Measurements from ENCODE around the gene HOXA11. TPM values are rescaled to one million over a fixed set of nuclear protein-coding genes. Genes with fewer than 3 reads are reported as not detected.

Gene HOXA11
- total and polyA plus RNA-seq, 4 donors, result not detected

DNA sequence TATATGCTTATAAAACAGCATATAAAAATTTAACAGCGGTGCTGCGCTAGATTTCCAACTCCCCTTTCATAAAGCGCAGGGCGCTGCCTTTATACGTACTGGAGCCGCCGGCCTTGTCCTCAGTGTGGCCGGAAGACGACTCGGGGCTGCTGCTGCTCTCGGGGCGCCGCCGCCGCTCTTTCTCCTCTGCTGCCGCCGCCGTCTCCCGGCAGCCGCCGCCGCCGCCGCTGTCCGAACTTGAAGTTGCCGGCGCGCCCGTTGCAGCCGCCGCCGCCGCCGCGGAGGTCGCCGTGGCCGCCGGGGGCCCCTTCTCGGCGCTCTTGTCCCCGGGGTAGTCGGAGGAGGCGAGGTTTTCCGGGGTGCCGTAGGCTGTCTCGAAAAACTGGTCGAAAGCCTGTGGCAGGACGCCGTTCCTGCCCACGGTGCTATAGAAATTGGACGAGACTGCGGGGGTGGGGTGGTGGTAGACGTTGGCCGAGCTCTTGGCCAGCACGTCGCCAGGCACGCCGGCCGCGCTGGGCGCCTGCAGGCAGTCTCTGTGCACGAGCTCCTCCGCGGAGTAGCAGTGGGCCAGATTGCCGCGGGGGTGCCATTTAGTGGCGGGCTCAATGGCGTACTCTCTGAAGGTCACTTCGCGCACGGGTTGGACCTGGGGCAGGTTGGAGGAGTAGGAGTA, 557 bp downstream of the HOXA11 start:
- no peaks in the 10 kb centered on the region for H3K36me3 ChIP-seq (ENCODE audit: control insufficient read depth in 4 of 4, insufficient read depth in 3 of 4, low read depth in 1 of 4, low read length in 3 of 4)
- H3K4me1 ChIP-seq (ENCODE audit: control insufficient read depth in 4 of 4, insufficient read depth in 4 of 4, low read length in 3 of 4), result peaks cover 6 to 33% (median 20%) of the 10 kb centered on the region in 4 donors
- no peak overlapping the region for H3K27ac ChIP-seq (ENCODE audit: low read depth in 1 of 2, low read length in 2 of 2)
- TF ChIP-seq FOXA1 (IDR thresholded peaks at IDR 0.05) (no peak), TAF1 (conservative IDR thresholded peaks at IDR 0.05) (no peak), HNF4A (conservative IDR thresholded peaks at IDR 0.05) (no peak), EGR1 (IDR thresholded peaks at IDR 0.05; ENCODE audit: low read depth in 2 of 2) (no peak), NR2F2 (IDR thresholded peaks at IDR 0.05) (no peak), RAD21 (IDR thresholded peaks at IDR 0.05) (no peak), HNF4G (IDR thresholded peaks at IDR 0.05) (no peak), FOXA2 (IDR thresholded peaks at IDR 0.05) (no peak), RXRA (IDR thresholded peaks at IDR 0.05) (no peak), GABPA (IDR thresholded peaks at IDR 0.05 in 1 of 2, conservative IDR thresholded peaks at IDR 0.05 in 1 of 2) (no peak), JUND (IDR thresholded peaks at IDR 0.05) (no peak)
- TF ChIP-seq, protein P1, sequence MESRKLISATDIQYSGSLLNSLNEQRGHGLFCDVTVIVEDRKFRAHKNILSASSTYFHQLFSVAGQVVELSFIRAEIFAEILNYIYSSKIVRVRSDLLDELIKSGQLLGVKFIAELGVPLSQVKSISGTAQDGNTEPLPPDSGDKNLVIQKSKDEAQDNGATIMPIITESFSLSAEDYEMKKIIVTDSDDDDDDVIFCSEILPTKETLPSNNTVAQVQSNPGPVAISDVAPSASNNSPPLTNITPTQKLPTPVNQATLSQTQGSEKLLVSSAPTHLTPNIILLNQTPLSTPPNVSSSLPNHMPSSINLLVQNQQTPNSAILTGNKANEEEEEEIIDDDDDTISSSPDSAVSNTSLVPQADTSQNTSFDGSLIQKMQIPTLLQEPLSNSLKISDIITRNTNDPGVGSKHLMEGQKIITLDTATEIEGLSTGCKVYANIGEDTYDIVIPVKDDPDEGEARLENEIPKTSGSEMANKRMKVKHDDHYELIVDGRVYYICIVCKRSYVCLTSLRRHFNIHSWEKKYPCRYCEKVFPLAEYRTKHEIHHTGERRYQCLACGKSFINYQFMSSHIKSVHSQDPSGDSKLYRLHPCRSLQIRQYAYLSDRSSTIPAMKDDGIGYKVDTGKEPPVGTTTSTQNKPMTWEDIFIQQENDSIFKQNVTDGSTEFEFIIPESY (IDR thresholded peaks at IDR 0.05), result no peak
- TF ChIP-seq, protein P2, sequence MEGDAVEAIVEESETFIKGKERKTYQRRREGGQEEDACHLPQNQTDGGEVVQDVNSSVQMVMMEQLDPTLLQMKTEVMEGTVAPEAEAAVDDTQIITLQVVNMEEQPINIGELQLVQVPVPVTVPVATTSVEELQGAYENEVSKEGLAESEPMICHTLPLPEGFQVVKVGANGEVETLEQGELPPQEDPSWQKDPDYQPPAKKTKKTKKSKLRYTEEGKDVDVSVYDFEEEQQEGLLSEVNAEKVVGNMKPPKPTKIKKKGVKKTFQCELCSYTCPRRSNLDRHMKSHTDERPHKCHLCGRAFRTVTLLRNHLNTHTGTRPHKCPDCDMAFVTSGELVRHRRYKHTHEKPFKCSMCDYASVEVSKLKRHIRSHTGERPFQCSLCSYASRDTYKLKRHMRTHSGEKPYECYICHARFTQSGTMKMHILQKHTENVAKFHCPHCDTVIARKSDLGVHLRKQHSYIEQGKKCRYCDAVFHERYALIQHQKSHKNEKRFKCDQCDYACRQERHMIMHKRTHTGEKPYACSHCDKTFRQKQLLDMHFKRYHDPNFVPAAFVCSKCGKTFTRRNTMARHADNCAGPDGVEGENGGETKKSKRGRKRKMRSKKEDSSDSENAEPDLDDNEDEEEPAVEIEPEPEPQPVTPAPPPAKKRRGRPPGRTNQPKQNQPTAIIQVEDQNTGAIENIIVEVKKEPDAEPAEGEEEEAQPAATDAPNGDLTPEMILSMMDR (IDR thresholded peaks at IDR 0.05; ENCODE audit: low read depth, low read length, missing input control), result no peak
- TF ChIP-seq, protein P3, sequence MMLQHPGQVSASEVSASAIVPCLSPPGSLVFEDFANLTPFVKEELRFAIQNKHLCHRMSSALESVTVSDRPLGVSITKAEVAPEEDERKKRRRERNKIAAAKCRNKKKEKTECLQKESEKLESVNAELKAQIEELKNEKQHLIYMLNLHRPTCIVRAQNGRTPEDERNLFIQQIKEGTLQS (IDR thresholded peaks at IDR 0.05), result no peak
- TF ChIP-seq, protein P4, sequence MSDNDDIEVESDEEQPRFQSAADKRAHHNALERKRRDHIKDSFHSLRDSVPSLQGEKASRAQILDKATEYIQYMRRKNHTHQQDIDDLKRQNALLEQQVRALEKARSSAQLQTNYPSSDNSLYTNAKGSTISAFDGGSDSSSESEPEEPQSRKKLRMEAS (IDR thresholded peaks at IDR 0.05), result no peak
- TF ChIP-seq, protein P5, sequence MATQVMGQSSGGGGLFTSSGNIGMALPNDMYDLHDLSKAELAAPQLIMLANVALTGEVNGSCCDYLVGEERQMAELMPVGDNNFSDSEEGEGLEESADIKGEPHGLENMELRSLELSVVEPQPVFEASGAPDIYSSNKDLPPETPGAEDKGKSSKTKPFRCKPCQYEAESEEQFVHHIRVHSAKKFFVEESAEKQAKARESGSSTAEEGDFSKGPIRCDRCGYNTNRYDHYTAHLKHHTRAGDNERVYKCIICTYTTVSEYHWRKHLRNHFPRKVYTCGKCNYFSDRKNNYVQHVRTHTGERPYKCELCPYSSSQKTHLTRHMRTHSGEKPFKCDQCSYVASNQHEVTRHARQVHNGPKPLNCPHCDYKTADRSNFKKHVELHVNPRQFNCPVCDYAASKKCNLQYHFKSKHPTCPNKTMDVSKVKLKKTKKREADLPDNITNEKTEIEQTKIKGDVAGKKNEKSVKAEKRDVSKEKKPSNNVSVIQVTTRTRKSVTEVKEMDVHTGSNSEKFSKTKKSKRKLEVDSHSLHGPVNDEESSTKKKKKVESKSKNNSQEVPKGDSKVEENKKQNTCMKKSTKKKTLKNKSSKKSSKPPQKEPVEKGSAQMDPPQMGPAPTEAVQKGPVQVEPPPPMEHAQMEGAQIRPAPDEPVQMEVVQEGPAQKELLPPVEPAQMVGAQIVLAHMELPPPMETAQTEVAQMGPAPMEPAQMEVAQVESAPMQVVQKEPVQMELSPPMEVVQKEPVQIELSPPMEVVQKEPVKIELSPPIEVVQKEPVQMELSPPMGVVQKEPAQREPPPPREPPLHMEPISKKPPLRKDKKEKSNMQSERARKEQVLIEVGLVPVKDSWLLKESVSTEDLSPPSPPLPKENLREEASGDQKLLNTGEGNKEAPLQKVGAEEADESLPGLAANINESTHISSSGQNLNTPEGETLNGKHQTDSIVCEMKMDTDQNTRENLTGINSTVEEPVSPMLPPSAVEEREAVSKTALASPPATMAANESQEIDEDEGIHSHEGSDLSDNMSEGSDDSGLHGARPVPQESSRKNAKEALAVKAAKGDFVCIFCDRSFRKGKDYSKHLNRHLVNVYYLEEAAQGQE (IDR thresholded peaks at IDR 0.05), result no peak
- 5% methylated on average over 72 of the region's 72 CpGs for WGBS
- H3K9ac ChIP-seq (ENCODE audit: low read depth in 1 of 2, low read length in 2 of 2), result no peak overlapping the region
- peaks cover 13 to 50% (median 29%) of the 10 kb centered on the region in 4 donors for H3K27me3 ChIP-seq (ENCODE audit: control insufficient read depth in 4 of 4, insufficient read depth in 4 of 4, low read length in 3 of 4)
- peak overlapping the region in 1 of 3 donors; percentile 36 for H3K4me3 ChIP-seq (ENCODE audit: low read depth in 1 of 3, low read length in 3 of 3)
- peaks cover 0 to 4% (median 0%) of the 10 kb centered on the region in 4 donors for H3K9me3 ChIP-seq (ENCODE audit: control insufficient read depth in 4 of 4, low read length in 3 of 4)
- no peak for DNase-seq (ENCODE audit: low spot score)
